Limb (tissue), 2 donors: Measurements from ENCODE around the gene SYTL5.
A peak's percentile ranks its signal among the peaks of the same experiment; 100 is the strongest.

ENCODE experiments used
- DNase-seq, 2 donors: peaks; one replicate each; pipeline ENCODE4 v3.0.0-alpha.2; 2016; ENCODE audit errors: extremely low spot score in 2 of 2

Gene SYTL5

DNA sequence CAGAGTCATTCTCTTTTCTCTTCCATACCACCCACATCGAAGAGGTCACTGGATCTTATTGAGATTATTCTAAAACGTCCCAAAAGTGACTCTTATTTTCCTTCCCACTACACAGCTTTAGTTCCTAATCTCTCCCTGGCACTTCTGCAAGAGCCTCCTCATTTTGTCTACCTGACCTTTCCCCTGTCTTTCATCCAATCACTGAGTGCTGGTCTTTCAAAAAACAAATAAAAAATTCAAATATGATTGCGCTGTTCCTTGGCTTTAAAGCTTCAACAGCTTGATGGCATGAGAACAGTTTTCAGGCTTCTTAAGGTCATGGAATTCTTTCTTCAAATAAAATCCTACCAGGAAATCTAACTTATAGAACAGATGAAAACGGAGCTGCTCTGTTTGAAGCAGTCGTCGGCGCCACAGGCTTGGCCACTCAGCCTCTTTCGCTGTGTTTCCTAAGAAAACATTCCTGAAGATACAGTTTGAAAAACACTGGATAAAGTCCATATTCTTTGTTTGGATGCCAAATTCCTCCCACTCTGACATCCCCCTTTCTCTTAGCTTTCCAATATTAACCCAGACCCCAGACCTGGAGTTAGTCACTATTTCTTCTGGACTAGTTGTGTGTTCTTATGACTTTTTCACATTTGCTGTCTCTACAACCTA lies 12.5 kb downstream of the SYTL5 start:
- no peak for DNase-seq

DNA sequence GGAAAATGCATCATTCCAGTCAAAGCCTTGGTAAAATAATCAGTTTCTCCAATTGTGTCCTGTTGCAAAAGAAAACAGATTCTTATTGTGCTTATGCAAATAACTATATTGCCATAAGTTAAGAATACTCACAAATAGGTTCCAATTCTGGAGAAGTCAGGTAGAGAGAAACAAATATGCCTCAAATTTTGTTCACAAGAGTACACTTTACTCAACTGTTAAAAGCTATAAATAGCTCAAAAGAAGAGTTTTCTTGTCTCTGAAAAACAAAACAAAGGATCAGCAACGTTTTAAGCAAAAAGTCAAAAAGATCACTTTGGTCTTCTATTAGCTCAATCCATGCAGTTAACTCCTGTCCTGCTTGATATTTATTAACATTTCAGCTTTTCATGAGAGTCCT lies 21.9 kb downstream of the SYTL5 start:
- no peak for DNase-seq

DNA sequence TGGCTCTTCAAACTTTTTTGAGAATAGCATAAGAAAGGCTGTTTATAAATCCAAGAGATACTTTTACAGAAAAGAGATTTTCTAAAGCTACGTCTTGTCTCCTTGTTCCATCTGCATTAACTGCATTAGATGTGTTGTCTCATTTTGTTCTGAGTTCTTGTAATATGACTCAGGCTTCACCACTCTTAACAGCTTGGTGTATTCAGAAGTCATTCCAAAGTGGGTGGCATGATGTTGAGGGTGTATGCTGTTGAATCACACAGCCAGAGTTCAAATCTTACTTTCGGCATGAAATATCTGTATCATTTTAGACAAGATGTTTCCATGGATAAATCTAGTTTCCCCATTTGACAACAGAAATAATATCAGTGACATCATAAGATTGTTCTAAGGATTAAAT lies 30.1 kb downstream of the SYTL5 start:
- DNase-seq, result no peak

DNA sequence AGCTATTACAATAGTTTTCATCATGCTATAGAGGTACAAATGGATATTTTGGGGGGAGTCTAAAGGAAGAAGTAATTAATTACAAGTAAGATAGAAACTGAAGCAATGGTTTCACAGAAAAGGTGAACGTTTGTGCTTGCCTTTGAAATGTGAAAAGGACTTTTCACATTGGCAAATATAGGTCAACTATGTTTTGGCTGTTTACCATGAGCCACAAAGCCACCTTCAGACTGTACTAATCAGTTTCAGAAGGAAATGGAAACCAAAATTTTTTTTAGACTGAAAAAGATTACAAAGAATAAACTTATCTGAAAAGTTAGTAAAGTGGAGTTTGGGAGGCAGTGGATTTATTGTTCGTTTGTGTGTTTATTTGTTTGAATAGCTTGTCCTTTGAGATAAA lies 32.1 kb downstream of the SYTL5 start:
- no peak for DNase-seq

DNA sequence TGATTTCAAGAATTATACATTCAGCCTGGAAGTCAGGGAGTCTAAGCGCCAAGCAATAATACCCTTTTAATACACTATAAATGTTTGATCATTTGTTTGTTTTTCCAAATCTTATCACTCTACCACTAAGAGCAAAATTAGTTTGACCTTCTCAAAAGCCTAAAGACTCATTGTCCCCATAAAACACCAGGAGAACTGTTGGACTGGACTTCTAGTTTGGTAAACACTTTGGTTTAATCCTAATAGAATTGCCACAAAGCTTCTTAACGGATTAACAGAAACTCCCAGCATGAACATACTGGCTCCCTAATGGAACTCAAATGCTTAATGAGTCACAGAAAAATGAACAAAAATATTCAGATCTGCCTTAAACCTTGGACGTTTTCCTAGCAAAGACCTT lies 34.9 kb downstream of the SYTL5 start:
- DNase-seq, result no peak

DNA sequence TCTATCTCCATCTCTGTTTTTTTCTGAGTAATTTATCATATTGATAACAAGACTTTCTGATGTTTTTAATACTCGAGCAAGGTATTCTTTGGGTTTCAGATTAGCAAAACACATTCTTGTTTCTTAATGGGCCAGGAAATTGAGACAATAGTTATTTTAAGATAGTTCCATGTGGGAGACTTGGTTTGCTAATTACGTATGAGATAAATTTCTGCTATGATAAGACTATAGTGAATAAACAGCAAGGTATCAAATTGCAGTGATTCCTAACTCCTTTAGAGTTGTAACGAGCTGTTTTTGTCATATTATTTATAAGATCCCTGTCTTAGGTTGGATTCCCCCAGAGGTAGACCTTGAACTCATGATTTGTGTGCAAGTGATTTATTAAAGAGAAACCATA lies 38.3 kb downstream of the SYTL5 start:
- DNase-seq, result no peak

DNA sequence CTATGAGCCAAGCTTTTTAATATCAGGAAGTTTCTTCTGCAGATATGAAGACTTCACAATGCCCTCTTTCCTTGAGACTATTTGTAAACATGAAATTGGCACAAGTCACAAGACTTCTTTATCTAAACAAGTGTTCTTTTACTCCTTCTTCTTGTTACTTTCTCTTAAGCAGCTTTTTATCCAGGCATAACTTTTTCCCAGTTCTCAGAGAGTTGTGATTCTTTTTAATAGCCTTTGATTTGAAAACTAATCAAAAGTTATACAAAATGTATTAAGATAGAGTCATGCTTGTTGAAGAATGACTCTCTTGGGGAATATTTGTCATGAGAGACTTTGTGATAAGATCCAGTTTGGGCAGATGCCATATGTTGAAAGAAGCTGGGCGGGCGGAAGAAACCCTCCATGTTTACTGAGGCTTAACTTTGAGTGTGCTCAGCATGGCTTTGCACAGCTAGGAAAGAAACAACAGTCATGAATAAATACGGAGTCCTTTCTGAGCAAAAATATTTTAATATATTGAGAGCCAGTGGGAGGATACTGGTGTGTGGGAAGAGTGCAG lies 39.3 kb downstream of the SYTL5 start:
- no peak for DNase-seq

DNA sequence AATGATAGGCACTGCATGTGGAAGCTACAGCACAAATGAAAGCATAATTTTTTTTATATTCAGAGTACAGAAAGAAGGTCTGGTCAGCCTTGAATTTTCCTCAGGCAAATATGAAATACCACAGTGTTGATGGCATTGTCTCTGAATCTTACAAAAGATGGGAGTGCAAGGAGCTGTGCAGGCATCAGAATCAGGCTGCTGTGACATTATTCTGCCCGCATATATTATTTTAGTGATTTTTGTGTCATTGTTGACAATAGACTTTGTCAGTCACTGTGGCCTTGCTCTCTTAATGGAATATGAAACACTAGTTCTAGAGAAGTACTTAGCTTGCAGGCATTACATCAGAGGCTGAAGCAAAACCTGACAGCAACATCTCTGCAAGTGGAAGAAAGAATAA lies 42.5 kb downstream of the SYTL5 start:
- DNase-seq, result no peak

DNA sequence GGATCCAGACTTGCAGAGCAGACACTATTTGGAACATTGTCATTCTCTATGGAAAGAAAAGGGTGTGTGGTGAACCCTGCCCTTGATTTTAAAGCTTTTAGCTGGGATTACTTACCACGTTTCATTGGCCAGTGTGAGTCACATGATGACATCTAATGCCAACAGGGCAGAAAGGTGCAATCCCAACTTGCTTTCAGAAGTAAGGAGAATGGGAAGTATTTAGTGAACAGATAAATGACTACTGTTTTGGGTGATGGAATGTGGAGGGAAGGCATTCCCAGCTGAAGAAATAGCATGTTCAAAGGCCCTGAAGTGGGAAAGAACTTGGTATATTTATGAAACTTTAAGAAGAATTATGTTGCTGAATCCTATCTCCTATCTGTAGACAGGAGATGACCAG lies 44.5 kb downstream of the SYTL5 start:
- no peak for DNase-seq

DNA sequence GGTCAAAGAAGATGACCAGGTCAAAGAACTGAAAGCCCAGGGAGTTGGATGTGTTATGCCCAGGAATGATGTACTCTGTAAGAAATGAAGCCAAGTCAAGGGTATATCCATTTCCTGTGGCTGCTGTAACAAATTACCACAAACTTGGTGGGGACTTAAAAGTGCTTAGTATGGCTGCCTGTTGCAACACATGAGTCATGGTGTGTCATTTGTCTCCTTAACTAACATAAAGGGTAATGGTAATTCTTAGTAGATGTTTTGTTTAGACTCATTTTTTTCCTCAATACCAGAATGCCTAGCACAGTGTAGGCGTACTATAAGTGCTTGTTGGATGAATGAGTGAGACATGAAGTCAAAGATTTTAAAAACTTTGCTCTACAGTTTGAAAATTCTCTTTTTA lies 45.7 kb downstream of the SYTL5 start:
- no peak for DNase-seq

DNA sequence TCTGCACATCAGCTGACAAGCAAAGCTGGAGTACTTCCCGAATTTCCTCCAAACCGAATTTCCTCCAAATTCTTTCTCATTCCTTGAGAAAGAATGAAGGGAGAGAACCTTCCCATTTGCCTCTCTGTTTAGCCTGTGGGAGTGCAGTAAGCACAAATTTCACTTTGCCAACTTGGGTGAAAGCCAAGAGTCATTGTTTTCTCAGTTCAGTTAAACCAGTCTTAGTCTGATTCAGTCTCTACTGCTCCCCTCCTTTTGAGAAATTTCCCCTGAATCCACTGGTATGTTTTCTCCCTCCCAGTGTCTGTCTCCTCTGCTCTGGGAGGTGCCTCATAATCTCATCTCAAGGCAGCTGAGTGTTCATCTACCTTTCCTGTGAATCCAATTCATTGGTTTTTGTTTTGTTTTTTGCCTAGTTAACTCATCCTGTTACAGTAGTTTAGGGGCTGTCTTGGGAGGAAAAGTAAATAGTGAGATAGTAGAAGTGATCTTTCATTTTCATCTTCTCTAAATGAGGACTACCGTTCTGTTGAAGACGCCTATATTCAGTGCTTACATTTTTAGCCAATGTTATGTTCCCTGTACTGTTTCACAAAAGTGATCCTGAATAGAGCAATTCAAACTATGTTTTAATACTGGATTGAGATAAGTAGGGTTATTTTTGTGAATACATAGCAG lies 49.0 kb downstream of the SYTL5 start:
- peak in 1 of 2 donors; percentile 1 for DNase-seq

DNA sequence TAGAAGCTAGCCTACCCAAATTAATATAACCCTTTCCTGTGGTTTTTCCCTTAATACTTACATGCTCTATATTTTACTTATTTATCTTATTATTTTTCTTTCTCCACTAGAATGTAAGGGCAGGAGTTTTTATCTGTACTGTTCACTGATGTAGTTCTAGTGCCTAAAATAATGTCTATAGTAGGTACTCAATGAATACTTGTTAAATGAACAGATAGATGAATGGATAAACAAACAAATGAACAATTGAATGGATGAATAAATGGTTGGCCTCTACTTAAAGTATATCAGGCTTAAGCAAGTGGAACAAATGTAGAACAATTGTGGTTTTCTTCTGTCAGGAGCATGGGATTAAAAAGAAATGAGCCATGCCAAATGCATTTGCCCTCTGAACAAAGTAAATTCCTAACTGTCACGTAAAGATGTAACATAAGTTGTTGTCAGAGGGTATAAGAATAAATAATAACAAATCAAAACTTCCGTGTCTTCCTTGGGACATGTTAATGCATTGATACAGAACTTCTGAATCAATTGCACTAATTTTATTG lies 54.1 kb downstream of the SYTL5 start:
- no peak for DNase-seq

DNA sequence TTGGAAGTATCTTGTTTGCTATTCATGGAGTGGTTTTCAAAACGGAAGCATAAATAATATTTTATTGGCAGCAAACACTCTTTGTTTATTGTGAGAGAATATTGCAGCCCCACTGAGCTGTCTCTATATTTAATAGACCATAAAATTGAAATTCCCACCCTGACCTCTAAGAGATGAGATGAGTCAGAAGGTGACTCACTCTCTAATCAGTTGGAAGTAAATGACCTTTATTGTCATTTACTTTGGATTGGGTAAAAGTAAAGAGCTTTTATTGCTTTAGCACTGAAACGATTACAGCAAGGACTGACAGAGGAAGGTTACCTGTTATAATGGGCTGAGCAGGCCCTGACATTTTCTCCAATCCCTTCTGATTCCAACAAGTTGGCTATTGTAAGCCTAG lies 55.0 kb downstream of the SYTL5 start:
- DNase-seq, result no peak

DNA sequence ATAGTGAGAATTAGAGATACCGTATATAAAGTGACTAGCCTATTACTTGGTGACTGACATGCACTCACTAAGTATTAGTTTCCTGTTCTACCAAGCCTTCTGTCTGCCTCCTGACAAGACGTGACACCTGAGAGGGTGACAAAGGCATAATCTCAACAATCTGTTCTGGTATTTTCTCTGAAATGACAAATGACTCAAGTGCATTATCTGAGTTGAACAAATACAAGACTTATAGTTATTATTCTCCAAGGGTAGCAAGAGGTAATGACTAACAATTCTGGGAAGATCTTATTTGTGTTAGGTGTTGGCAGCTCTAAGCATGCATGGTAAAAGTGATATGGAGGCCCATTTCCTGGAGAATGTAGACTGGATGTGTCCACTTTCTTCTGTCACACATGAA lies 60.6 kb downstream of the SYTL5 start:
- DNase-seq, result no peak

DNA sequence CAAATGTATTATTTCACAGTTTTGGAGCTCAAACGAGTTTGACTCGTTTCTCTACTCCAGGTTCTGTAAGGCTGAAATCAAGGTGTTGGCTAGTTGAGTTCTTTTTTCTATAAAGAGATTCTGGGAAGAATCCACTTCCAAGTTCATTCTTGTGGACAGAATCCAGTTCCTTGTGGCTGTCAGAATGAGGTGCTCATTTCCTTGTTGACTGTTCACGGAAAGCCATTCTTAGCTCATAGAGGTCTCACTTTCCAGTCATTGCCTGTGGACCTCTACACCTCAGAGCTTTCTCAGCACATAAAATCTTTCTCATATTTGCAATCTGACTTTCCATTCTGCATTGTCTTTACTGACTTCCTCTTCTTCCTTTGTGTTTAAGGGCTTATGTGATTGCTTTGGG lies 62.9 kb downstream of the SYTL5 start:
- DNase-seq, result no peak

DNA sequence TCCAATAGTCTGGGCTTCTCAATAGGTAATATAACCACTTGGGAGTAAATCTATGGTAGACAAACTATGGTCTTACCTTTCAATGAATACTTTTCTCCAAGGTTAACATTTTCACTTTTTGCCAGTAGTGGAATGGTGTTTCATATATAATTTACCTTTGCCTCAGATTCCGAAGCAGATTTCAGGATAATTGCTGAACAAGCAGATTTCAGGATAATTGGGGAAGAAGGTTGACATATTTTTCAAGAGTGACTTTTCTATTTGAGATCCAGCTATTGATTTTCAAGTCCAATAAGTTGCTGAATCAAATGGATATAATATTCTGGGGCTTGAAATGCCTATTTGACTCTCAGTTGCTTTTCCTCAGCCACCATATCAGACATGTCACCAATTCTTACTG lies 63.6 kb downstream of the SYTL5 start:
- DNase-seq, result no peak

DNA sequence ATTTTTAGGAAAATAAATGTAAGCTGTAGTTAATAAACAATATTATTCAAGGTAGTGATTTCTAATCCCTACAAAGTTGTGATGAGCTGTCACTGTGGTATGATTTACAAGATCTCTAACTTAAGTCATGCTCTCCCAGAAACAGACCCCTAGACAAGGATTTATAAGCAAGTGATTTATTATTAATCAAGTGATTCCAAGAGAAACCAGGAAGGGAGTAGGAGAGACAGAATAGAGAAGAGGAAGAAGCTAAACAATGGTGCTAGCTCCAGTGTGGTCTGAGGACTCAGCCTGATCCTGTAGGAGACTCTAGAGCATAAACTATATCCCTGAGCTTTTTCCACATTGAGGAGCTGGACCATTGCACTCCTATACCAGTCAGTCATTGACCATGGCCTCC lies 73.1 kb downstream of the SYTL5 start:
- no peak for DNase-seq

DNA sequence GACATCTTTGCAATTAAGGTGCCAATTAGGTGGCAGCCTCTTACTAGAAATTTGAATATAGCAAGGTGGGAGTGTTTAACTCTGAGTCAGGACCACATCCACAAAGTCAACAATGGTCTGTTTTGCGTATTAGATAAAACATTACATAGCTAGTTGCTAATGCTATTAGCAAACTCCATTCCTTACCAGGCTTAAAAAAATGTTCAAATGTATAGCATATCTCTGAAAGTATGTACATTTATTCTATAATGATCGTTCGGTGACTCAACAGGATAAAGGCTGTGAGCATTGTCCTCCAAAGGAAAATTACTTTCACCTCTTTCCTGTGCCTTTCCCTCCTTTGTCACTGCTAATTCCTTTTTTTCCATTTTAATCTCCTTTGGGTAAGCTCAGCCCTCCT lies 74.5 kb downstream of the SYTL5 start:
- DNase-seq, result no peak

DNA sequence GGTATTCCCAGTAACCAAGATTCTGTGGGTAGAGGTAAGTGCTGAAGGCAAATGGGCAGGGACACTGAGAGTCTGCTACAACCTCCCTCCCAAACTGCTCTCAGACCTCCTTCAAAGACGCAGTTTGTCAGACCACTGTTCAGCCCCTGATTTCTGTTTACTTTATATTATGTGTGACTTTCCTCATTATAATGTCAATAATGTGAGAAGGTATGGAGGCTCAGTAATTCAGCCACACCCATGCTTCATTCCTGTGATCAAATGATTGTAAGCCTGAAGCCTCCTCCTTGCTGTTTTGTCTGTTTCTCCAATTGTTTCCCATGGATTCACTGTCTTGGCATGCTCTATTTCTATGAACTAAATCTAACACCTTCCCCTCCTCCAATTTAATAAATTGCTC lies 75.6 kb downstream of the SYTL5 start:
- no peak for DNase-seq

DNA sequence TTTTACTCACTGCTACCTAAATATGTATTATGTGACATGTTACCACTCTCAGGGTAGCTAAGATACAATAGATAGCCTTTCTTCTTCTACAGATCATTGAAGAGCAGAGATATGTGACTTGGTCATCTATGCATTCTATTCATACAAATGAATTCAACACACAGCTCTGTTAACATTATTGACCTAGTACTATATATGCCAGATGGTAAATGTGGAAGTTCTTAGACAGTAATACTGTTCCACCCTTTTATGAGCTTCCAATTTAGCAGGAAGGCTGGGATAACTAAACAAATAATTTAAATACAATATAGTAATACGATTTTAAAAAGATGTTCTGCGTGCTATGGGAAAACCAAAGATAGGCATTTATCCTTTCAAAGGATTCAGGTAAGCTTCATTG lies 76.0 kb downstream of the SYTL5 start:
- no peak for DNase-seq

DNA sequence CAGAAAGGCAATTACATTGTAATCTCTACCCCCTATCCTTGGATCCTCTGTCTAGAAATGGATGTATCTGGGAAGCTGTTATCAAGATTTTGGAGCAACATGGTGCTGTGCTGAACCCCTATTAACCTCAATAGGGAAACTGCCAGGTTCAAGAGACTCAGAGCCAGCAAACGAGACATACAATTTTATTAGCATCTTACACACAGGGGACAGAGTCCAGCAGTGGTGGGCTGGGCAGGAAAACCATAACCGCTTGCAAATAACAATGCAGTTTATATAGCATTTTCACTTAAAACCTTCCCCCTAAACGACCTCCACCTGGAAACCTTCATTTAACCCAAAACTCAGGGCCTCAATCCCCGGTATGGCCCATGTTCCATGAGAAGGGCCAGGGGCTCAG lies 79.5 kb downstream of the SYTL5 start:
- DNase-seq, result no peak

DNA sequence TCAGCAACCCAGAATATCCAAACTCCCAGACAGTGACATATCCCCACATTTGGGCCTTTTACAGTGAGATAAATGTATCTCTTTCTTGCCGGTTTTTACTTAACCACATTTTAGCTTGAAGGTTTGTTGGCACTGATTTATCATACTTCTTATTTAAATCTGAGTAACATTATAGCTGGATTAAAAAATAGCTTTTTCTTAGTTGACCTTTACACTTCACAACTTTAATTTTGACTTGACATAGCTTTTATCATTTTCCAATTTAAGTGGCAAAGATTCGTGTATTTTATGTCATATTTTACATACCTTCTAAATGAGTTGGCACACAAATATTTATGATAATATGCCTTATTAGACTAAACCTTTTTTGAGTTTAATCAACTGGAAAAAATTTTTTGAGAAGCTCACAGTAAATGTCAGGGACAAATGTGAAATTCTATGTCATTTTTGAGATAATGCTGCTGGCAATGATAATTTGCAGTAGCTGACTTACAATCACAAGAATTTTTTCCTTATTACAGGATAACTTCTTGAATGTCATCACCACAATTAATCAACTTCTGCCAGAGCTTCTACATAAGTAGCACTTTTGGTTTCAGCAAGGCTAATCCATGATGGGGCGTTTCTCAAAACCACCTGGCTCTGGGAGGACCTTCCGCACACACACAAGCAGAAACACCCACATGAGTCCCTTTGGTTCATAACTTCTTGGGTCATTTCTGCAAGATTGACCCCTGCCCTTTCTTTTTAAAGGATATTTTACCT lies 80.3 kb downstream of the SYTL5 start:
- DNase-seq, result no peak
